Glutamatergic neuron (in vitro differentiated cells): ENCODE measurements around the gene ABI1. TPM values are rescaled to one million over a fixed set of nuclear protein-coding genes. Genes with fewer than 3 reads are reported as not detected.

Source experiments
- DNase-seq: peaks from one replicate; pipeline ENCODE4 v3.0.0; 2022
- H3K27ac Mint-ChIP-seq: one replicate; pipeline ENCODE4 v1.8.0; 2020; ENCODE audit warnings: mild to moderate bottlenecking, mixed read lengths, inconsistent platforms; ENCODE audit not compliant: unreplicated experiment
- H3K27me3 Mint-ChIP-seq: one replicate; pipeline ENCODE4 v1.8.0; 2020; ENCODE audit warnings: mild to moderate bottlenecking, moderate library complexity, mixed read lengths, inconsistent platforms; ENCODE audit not compliant: unreplicated experiment
- H3K36me3 Mint-ChIP-seq: one replicate; pipeline ENCODE4 v1.8.0; 2020; ENCODE audit warnings: mild to moderate bottlenecking, mixed read lengths, inconsistent platforms; ENCODE audit not compliant: unreplicated experiment
- H3K4me1 Mint-ChIP-seq: one replicate; pipeline ENCODE4 v1.8.0; 2020; ENCODE audit warnings: mild to moderate bottlenecking, low read depth, mixed read lengths, inconsistent platforms; ENCODE audit not compliant: unreplicated experiment
- H3K4me3 Mint-ChIP-seq: one replicate; pipeline ENCODE4 v1.8.0; 2020; ENCODE audit warnings: mild to moderate bottlenecking, mixed read lengths, inconsistent platforms; ENCODE audit not compliant: unreplicated experiment
- H3K9me3 Mint-ChIP-seq: one replicate; pipeline ENCODE4 v1.8.0; 2020; ENCODE audit warnings: mild to moderate bottlenecking, moderate library complexity, mixed read lengths, inconsistent platforms; ENCODE audit not compliant: unreplicated experiment
- CTCF ChIP-seq: fragments of 200-600 bp; sonication (generic); IDR thresholded peaks from one replicate; pipeline ENCODE4 v1.5.0; 2021; ENCODE audit not compliant: partially characterized antibody, unreplicated experiment
- total RNA-seq: library from RNA; stranded (reverse); fragmentation: NEBNext Ultra II Directional; extraction: Animal tissue kit (Norgen Biotek cat#: 25700); gene quantifications from one replicate; pipeline ENCODE4 v1.2.1, GENCODE V29; 2021; ENCODE audit not compliant: unreplicated experiment

Gene ABI1
- total RNA-seq, 1 donor from 2014 or later, result 37.3 TPM

DNA sequence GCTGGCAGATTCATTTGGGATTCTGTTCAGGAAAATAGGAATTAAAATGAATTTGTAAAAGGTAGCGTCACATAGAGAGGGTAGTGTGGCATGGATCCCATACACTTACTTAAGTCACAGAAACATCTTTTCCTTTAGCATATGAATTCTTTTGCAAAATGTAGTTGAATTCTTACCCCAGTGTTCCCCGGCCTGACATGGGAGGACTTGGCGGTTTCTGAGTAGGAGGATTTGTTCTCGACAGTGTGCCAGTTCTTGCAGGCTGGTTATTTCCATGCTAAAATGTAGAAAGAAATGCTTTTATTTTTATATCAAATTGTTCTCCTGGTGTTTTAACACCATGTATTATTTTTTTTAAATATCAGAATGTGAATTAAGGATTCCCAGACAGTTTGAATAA is 90.7 kb downstream of the ABI1 start:
- Mint-ChIP-seq H3K27ac (no peak overlapping the region), H3K4me3 (no peak overlapping the region), H3K27me3 (no peaks in the 10 kb centered on the region), H3K9me3 (no peaks in the 10 kb centered on the region), H3K36me3 (no peaks in the 10 kb centered on the region), H3K4me1 (no peaks in the 10 kb centered on the region)
- no peak for DNase-seq
- TF ChIP-seq CTCF, result no peak

DNA sequence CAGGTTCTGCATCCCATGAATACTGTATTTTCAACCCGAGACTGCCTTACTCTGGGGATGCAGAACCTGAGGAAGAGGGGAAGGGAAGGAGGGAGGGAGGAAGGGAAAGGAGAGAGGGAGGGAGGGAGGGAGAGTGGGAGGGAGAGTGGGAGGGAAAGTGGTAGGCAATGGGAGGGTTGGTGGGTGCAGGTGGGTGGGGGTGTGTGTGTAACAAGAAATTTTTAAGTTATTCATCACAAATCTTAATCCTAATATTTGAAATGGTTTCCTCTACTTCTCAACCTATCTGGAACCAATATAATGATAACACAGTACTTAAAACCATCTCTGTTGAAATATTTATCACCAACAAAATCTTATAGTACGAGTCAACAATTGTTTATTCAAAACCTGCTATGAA is 95.2 kb downstream of the ABI1 start:
- Mint-ChIP-seq H3K9me3 (no peaks in the 10 kb centered on the region), H3K27ac (no peak overlapping the region), H3K27me3 (no peaks in the 10 kb centered on the region), H3K4me3 (no peak overlapping the region), H3K4me1 (no peaks in the 10 kb centered on the region), H3K36me3 (no peaks in the 10 kb centered on the region)
- TF ChIP-seq CTCF, result no peak
- no peak for DNase-seq

DNA sequence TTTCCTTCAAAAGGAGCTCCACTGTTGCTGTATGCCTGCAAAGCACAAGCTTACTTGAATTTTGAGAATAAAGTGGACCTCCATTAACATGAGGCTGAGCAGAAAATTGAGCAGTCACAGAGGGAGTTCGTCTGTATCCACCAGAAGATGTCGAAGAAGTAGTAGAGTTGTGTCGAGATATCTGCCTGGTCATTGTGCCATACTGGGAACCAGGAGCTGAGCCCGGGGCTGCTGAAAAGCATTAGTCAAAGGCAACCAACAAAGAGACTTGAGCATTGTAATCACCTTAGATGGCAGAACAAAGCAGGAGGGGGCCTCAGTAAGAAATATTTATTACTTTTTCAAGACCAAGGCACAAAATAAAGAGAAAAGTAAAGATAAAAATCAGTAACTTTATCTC is 101.8 kb downstream of the ABI1 start:
- no peak for TF ChIP-seq CTCF
- Mint-ChIP-seq H3K36me3 (no peaks in the 10 kb centered on the region), H3K9me3 (no peaks in the 10 kb centered on the region), H3K4me3 (no peak overlapping the region), H3K27me3 (no peaks in the 10 kb centered on the region), H3K27ac (no peak overlapping the region), H3K4me1 (no peaks in the 10 kb centered on the region)
- no peak for DNase-seq

DNA sequence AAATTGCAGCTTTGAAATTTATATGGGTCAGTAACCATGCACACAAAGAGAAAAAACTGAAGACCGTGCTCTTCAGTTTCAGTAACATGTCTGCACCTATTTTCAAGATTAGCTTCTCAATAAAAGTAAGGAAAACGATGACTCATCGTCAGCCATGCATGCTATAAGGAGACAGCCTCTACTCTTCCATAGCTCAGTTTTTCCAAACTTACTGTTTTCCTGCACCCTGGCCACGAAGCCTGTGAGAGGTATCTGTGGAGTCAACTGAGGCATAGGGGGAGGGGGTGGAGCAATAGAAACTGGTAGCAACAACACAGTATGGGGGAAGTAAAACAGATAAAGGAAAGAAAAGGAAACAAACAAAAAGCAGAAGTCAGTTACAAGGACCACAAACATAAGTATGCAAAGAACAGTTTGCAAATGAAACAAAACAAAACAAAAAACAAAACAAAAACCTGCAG is 105.3 kb downstream of the ABI1 start:
- Mint-ChIP-seq H3K4me3 (no peak overlapping the region), H3K4me1 (no peaks in the 10 kb centered on the region), H3K27ac (no peak overlapping the region), H3K27me3 (no peaks in the 10 kb centered on the region), H3K9me3 (no peaks in the 10 kb centered on the region), H3K36me3 (no peaks in the 10 kb centered on the region)
- TF ChIP-seq CTCF, result no peak
- DNase-seq, result no peak

DNA sequence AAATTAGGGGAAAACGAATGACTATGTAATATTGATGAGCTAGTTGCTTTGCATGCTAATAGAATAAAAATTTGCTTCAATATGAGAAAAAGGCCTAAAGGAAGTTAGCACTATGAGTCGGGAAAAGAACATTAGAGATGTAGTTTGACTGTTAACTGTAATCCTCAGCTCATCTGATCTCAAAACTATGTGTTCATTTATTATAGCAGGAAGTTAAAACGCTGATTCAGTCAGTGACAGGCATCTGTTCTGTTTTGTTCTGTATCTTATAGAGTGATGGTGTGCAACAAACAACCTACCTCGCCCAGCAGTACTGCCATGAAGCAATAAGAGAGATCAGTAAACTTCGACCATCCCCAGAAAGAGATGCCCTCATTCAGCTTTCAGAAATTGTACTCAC is 114.7 kb downstream of the ABI1 start:
- Mint-ChIP-seq H3K4me3 (no peak overlapping the region), H3K27ac (no peak overlapping the region), H3K9me3 (peaks cover 2% of the 10 kb centered on the region), H3K27me3 (no peaks in the 10 kb centered on the region), H3K36me3 (no peaks in the 10 kb centered on the region), H3K4me1 (no peaks in the 10 kb centered on the region)
- no peak for DNase-seq
- TF ChIP-seq CTCF, result no peak
